K562 (cell line): ENCODE measurements around the gene CACNG1. TPM values are rescaled to one million over a fixed set of nuclear protein-coding genes. Genes with fewer than 3 reads are reported as not detected.

Source experiments
- EP300 ChIP-seq: IDR thresholded peaks from 2 replicates; pipeline ENCODE4 v1.6.1; 2012; ENCODE audit warnings: low read length, improper control_type of control experiment
- GABPA ChIP-seq: fragments of 200-800 bp; sonication (Bioruptor generic); conservative IDR thresholded peaks from 2 replicates; pipeline ENCODE4 v1.6.1; 2016; ENCODE audit warnings: low read depth, missing genetic modification characterization, missing compliant biosample characterization
- KLF6 ChIP-seq: fragments of 250-450 bp; sonication (Bioruptor Pico); IDR thresholded peaks from 2 replicates; pipeline ENCODE4 v1.4.0; 2020; ENCODE audit warnings: mild to moderate bottlenecking, moderate library complexity, borderline replicate concordance
- NONO ChIP-seq, 2 experiments: fragments of 200-400 bp in 1 of 2; fragments of 450-650 bp in 1 of 2; formaldehyde crosslinking in 1 of 2; IDR thresholded peaks; 2 replicates each; pipeline ENCODE4 v1.6.1; 2017; ENCODE audit warnings: low read depth in 2 of 2, mild to moderate bottlenecking in 2 of 2, moderate library complexity in 2 of 2, low read length in 1 of 2
- SMAD3 ChIP-seq: fragments of 450-650 bp; formaldehyde crosslinking; conservative IDR thresholded peaks from 2 replicates; pipeline ENCODE4 v1.4.0; 2020; ENCODE audit warnings: mild to moderate bottlenecking
- SMARCB1 ChIP-seq: IDR thresholded peaks from 2 replicates; pipeline ENCODE4 v1.6.1; 2011; ENCODE audit warnings: improper control_type of control experiment, low read depth; ENCODE audit not compliant: insufficient read length
- U2AF1 ChIP-seq: fragments of 200-400 bp; formaldehyde crosslinking; optimal IDR thresholded peaks from 2 replicates; pipeline ENCODE3; 2017; ENCODE audit warnings: mild to moderate bottlenecking, low read depth, low read length, moderate library complexity
- USF1 ChIP-seq: sonication (generic); formaldehyde crosslinking; IDR thresholded peaks from 2 replicates; pipeline ENCODE4 v1.9.0; 2022; ENCODE audit warnings: mild to moderate bottlenecking, missing genetic modification reagents
- ZNF121 ChIP-seq: sonication (generic); formaldehyde crosslinking; conservative IDR thresholded peaks from 2 replicates; pipeline ENCODE4 v1.8.0; 2022; ENCODE audit warnings: missing genetic modification reagents
- ZNF146 ChIP-seq: IDR thresholded peaks from one replicate; pipeline ENCODE4 v1.6.1; 2018; ENCODE audit warnings: missing compliant biosample characterization; ENCODE audit not compliant: unreplicated experiment
- ZNF76 ChIP-seq: fragments of 250-450 bp; sonication (Bioruptor Pico); IDR thresholded peaks from 2 replicates; pipeline ENCODE4 v1.4.0; 2020; ENCODE audit warnings: mild to moderate bottlenecking, moderate library complexity, borderline replicate concordance
- polyA plus RNA-seq, 8 experiments: library from polyadenylated mRNA; depleted of rRNA in 4 of 8; stranded (reverse) in 5 of 8; unstranded in 3 of 8; fragments of >200 nt; fragmentation: Nextera tagmentation in 2 of 8; fragmentation: Illumina TruSeq in 1 of 8; extraction: Ambion mirVana in 2 of 8; extraction: Trizol in 1 of 8; gene quantifications; 2 replicates each; pipeline versions ENCODE4 v1.2.1 to v1.2.3, GENCODE V29; 2011 to 2014; ENCODE audit warnings: inconsistent platforms in 1 of 8, missing spikeins in 1 of 8
- total RNA-seq, 7 experiments: library from RNA; depleted of rRNA in 6 of 7; stranded (reverse); fragments of >200 nt in 6 of 7; fragmentation: Illumina TruSeq in 2 of 7; extraction: Trizol in 2 of 7; gene quantifications; 2 replicates each; pipeline versions ENCODE4 v1.2.1 to v1.2.3, GENCODE V29; 2011 to 2021; ENCODE audit warnings: low replicate concordance in 1 of 7
- TF ChIP-seq, protein P1 (sequence below): fragments of 200-800 bp; sonication (Bioruptor generic); IDR thresholded peaks from 2 replicates; pipeline ENCODE4 v1.6.1; 2016; ENCODE audit warnings: missing genetic modification characterization, missing compliant biosample characterization
- TF ChIP-seq, protein P2 (sequence below): sonication (generic); formaldehyde crosslinking; IDR thresholded peaks from 2 replicates; pipeline ENCODE4 v1.8.1; 2023; ENCODE audit warnings: mild to moderate bottlenecking, missing genetic modification reagents

Gene CACNG1
- total and polyA plus RNA-seq, 9 of the 15 experiments (the other 6 are each of a cell fraction or from before 2014, with no cell fraction given), result not detected

GRCh38 chr17:67041531-67041930 lies 2.8 kb upstream of the CACNG1 start (continued):
- TF ChIP-seq, protein P1, sequence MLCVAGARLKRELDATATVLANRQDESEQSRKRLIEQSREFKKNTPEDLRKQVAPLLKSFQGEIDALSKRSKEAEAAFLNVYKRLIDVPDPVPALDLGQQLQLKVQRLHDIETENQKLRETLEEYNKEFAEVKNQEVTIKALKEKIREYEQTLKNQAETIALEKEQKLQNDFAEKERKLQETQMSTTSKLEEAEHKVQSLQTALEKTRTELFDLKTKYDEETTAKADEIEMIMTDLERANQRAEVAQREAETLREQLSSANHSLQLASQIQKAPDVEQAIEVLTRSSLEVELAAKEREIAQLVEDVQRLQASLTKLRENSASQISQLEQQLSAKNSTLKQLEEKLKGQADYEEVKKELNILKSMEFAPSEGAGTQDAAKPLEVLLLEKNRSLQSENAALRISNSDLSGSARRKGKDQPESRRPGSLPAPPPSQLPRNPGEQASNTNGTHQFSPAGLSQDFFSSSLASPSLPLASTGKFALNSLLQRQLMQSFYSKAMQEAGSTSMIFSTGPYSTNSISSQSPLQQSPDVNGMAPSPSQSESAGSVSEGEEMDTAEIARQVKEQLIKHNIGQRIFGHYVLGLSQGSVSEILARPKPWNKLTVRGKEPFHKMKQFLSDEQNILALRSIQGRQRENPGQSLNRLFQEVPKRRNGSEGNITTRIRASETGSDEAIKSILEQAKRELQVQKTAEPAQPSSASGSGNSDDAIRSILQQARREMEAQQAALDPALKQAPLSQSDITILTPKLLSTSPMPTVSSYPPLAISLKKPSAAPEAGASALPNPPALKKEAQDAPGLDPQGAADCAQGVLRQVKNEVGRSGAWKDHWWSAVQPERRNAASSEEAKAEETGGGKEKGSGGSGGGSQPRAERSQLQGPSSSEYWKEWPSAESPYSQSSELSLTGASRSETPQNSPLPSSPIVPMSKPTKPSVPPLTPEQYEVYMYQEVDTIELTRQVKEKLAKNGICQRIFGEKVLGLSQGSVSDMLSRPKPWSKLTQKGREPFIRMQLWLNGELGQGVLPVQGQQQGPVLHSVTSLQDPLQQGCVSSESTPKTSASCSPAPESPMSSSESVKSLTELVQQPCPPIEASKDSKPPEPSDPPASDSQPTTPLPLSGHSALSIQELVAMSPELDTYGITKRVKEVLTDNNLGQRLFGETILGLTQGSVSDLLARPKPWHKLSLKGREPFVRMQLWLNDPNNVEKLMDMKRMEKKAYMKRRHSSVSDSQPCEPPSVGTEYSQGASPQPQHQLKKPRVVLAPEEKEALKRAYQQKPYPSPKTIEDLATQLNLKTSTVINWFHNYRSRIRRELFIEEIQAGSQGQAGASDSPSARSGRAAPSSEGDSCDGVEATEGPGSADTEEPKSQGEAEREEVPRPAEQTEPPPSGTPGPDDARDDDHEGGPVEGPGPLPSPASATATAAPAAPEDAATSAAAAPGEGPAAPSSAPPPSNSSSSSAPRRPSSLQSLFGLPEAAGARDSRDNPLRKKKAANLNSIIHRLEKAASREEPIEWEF, result no peak
- TF ChIP-seq NONO (IDR thresholded peaks at IDR 0.05; ENCODE audit: low read depth in 2 of 2, low read length in 1 of 2) (no peak), EP300 (no peak), ZNF76 (CRISPR knock-in tag) (no peak), GABPA (tag) (no peak), KLF6 (no peak), ZNF121 (CRISPR knock-in tag) (no peak), ZNF146 (CRISPR knock-in tag) (no peak), SMAD3 (no peak), U2AF1 (no peak), USF1 (CRISPR knock-in tag) (no peak), SMARCB1 (no peak)
- TF ChIP-seq, protein P2, sequence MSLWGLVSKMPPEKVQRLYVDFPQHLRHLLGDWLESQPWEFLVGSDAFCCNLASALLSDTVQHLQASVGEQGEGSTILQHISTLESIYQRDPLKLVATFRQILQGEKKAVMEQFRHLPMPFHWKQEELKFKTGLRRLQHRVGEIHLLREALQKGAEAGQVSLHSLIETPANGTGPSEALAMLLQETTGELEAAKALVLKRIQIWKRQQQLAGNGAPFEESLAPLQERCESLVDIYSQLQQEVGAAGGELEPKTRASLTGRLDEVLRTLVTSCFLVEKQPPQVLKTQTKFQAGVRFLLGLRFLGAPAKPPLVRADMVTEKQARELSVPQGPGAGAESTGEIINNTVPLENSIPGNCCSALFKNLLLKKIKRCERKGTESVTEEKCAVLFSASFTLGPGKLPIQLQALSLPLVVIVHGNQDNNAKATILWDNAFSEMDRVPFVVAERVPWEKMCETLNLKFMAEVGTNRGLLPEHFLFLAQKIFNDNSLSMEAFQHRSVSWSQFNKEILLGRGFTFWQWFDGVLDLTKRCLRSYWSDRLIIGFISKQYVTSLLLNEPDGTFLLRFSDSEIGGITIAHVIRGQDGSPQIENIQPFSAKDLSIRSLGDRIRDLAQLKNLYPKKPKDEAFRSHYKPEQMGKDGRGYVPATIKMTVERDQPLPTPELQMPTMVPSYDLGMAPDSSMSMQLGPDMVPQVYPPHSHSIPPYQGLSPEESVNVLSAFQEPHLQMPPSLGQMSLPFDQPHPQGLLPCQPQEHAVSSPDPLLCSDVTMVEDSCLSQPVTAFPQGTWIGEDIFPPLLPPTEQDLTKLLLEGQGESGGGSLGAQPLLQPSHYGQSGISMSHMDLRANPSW (CRISPR knock-in tag), result no peak
- TF ChIP-seq, all 486 proteins: peak for 0
